Kidney epithelial cell (primary cell): ENCODE data around the gene ME1. TPM values are rescaled to one million over a fixed set of nuclear protein-coding genes. Genes with fewer than 3 reads are reported as not detected.

ENCODE experiments used
- DNase-seq: peaks from one replicate; pipeline ENCODE4 v3.0.0-alpha.2; 2010; ENCODE audit warnings: low read depth
- H3K27me3 ChIP-seq: 2 replicates; pipeline ENCODE4 v1.6.0; 2011; ENCODE audit warnings: low read length; ENCODE audit not compliant: control insufficient read depth, insufficient read depth
- H3K36me3 ChIP-seq: 2 replicates; pipeline ENCODE4 v1.5.1; 2011; ENCODE audit warnings: low read length; ENCODE audit not compliant: control insufficient read depth, insufficient read depth
- H3K4me3 ChIP-seq: 2 replicates; pipeline ENCODE4 v1.5.1; 2011; ENCODE audit warnings: low read depth, mild to moderate bottlenecking, control low read depth, low read length
- total RNA-seq: library from RNA; depleted of rRNA; stranded (reverse); fragments of >200 nt; gene quantifications from 2 replicates; pipeline ENCODE4 v1.2.3, GENCODE V29; 2015
- TF ChIP-seq, protein P1 (sequence below): IDR thresholded peaks from 2 replicates; pipeline ENCODE4 v1.5.1; 2011; ENCODE audit warnings: mild to moderate bottlenecking, moderate library complexity, low read length, control low read depth, inconsistent platforms; ENCODE audit not compliant: insufficient read depth, poor library complexity, severe bottlenecking

ME1 gene
- total RNA-seq, 1 donor from 2014 or later: 13.8 TPM

DNA sequence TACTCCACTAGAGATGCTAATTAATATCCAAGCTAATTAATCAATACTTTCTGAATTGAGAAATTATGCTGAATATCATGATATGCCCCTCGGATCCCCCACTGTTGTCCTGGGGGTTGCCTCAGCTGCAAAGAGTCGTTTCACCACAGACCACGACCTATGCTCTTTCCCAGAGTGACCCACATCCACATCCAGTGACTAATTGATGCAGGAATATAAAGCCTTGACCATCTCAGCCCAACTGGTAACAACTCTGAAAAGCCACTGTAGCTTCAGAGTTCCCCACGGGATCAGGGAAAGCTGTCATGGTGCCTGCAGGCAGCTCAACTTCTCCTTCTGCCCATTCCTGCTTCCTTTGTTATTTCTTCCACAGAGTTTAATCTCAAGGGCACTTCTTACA lies 120.8 kb downstream of the ME1 start:
- H3K27me3 ChIP-seq: no peaks in the 10 kb centered on the region
- no peaks in the 10 kb centered on the region for H3K36me3 ChIP-seq
- TF ChIP-seq, protein P1, sequence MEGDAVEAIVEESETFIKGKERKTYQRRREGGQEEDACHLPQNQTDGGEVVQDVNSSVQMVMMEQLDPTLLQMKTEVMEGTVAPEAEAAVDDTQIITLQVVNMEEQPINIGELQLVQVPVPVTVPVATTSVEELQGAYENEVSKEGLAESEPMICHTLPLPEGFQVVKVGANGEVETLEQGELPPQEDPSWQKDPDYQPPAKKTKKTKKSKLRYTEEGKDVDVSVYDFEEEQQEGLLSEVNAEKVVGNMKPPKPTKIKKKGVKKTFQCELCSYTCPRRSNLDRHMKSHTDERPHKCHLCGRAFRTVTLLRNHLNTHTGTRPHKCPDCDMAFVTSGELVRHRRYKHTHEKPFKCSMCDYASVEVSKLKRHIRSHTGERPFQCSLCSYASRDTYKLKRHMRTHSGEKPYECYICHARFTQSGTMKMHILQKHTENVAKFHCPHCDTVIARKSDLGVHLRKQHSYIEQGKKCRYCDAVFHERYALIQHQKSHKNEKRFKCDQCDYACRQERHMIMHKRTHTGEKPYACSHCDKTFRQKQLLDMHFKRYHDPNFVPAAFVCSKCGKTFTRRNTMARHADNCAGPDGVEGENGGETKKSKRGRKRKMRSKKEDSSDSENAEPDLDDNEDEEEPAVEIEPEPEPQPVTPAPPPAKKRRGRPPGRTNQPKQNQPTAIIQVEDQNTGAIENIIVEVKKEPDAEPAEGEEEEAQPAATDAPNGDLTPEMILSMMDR: no peak
- H3K4me3 ChIP-seq: no peak overlapping the region
- DNase-seq: no peak

DNA sequence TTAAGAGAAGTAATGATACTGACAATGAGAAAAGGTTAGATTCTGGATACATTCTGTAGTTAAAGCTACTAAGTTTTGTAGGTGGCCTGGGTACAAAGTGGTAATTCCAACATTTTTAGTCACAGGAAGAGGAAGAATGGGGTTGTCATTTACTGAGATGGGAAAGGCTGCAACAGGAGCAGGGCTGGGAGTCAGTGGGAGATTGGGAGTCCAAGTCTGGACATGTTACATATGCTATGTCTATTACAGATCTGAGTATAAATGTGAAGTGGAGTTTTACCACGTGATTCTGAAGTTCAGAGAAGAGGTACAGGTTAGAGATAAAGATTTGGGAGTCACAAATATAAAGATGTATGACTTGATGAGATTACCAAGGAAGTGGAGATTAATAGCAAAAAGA lies 121.5 kb downstream of the ME1 start:
- no peak overlapping the region for H3K4me3 ChIP-seq
- no peaks in the 10 kb centered on the region for H3K27me3 ChIP-seq
- DNase-seq: no peak
- TF ChIP-seq, protein P1: no peak
- no peaks in the 10 kb centered on the region for H3K36me3 ChIP-seq

DNA sequence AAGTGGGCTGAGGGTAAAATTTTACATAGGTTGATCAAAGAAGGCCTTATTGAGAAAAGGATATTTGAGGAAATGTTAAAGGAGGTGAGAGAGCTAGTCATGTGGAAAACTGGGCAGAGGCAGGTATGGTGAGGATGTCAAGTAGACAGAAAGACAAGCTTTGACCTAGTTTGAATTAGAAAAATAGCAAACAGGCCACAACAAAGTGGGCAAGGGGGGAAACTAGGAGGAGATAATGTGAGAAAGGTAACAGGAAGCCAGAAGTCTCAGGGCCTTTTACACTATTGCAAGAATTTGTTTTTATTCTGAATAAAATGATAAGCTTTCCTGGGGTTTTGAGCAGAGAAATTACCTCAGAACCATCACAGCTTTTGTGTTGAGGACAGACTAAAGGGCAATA lies 122.0 kb downstream of the ME1 start:
- TF ChIP-seq, protein P1: no peak
- no peak for DNase-seq
- Histone ChIP-seq H3K4me3 (no peak overlapping the region), H3K36me3 (no peaks in the 10 kb centered on the region), H3K27me3 (no peaks in the 10 kb centered on the region)

DNA sequence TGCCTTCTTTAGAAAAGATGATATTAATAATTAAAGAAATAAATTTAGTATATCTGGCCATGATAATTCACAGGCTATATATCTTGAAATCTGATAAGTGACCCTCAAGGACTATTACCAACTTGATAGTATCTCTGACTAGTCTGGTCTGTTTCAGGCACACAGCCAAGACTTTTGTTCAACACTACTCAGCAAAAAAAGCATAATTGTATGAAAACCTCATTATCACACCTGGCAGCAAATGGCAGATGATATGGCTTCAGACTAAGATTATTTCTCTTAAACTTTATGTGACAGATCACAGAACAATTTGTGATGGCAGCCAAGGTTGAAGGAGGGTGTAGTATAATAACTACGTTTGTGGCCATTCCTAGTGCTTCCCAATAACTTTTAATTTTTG lies 123.0 kb downstream of the ME1 start:
- no peak for DNase-seq
- H3K36me3 ChIP-seq: no peaks in the 10 kb centered on the region
- TF ChIP-seq, protein P1: no peak
- H3K4me3 ChIP-seq: no peak overlapping the region
- no peaks in the 10 kb centered on the region for H3K27me3 ChIP-seq

DNA sequence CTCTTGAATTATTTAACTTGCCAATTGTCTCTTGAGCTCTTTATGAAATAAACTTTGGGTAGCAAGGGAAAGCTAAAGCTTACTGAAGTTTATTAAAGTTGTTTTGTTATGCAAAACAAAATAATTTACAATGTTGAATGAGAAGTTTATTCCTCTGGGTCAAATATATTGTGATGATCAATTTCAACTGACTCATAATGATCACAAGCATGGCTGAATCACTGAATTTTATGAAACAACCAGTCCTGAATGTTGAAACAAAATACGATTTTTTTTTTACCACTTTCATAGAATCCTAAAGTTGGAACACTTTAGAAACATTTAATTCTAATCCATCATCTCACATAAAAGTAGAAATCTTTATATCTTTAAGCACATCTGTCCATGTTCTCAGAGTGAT lies 127.4 kb downstream of the ME1 start:
- TF ChIP-seq, protein P1: no peak
- Histone ChIP-seq H3K27me3 (no peaks in the 10 kb centered on the region), H3K36me3 (no peaks in the 10 kb centered on the region), H3K4me3 (no peak overlapping the region)
- no peak for DNase-seq

DNA sequence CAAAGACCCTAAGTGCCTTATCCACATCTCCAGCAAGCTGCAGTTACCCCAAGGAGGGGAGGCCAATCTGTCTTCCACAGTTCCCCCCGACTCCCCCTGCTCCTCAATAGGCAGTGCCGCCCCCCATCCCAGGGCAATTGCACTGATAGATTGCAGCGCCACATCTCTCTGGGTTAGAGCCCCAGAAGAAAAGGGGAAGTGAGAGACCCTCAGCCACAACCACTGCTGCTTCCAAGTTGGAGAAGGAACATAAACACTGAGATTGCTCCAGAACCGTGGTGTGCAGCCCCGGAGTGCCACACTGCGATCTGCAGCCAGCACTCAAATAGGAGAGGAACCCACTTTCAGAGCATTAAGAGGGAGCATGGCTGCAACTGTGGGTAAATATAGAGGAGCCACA lies 136.2 kb downstream of the ME1 start:
- no peak for DNase-seq
- TF ChIP-seq, protein P1: no peak
- no peaks in the 10 kb centered on the region for H3K27me3 ChIP-seq
- H3K36me3 ChIP-seq: no peaks in the 10 kb centered on the region
- no peak overlapping the region for H3K4me3 ChIP-seq
